Right cardiac atrium (tissue), 5 donors: ENCODE data around the gene C9orf78. TPM values are rescaled to one million over a fixed set of nuclear protein-coding genes. Genes with fewer than 3 reads are reported as not detected.

Experiments used
- ATAC-seq, 2 donors: fragments of 200-7000 bp; cut with Tn5 transposase; one replicate each; pipeline versions ENCODE4 v1.8.0 to v1.9.1; 2020; ENCODE audit warnings: moderate library complexity in 2 of 2, mild to moderate bottlenecking in 1 of 2
- DNase-seq, 3 donors: peaks; one replicate each; pipeline ENCODE4 v3.0.0-alpha.2; 2020
- H3K27ac ChIP-seq: one replicate; pipeline ENCODE4 v1.5.1; 2013; ENCODE audit warnings: mild to moderate bottlenecking, low read length, control low read depth, moderate library complexity
- H3K27me3 ChIP-seq: one replicate; pipeline ENCODE4 v1.6.1; 2013; ENCODE audit not compliant: control insufficient read depth, insufficient read depth
- H3K4me1 ChIP-seq: one replicate; pipeline ENCODE4 v1.6.1; 2013; ENCODE audit warnings: low read length; ENCODE audit not compliant: control insufficient read depth, insufficient read depth
- H3K4me3 ChIP-seq: one replicate; pipeline ENCODE4 v1.5.1; 2013; ENCODE audit warnings: low read length, control low read depth
- H3K9me3 ChIP-seq: one replicate; pipeline ENCODE4 v1.6.1; 2013; ENCODE audit warnings: low read length; ENCODE audit not compliant: control insufficient read depth
- WGBS: extraction: QIAGEN DNeasy Blood & Tissue Kit; methylation state at CpG from one replicate; pipeline ENCODE4 v1.1.7; 2013; 5-methylcytosine and 5-hydroxymethylcytosine counted together
- intact Hi-C, 4 donors: fragments of 100-400 bp; cut with DNase I; formaldehyde crosslinking; loops; one replicate each; pipeline versions ENCODE4 v1.11.0 to v1.14.0; 2022 to 2023
- polyA plus RNA-seq: library from polyadenylated mRNA; stranded (reverse); fragments of 200-250 nt; gene quantifications from one replicate; pipeline ENCODE4 v1.2.3, GENCODE V29; 2013
- total RNA-seq, 4 donors: library from RNA; stranded (reverse); fragmentation: NEBNext Ultra II Directional; extraction: Animal tissue kit (Norgen Biotek cat#: 25700); gene quantifications; one replicate each; pipeline ENCODE4 v1.2.1, GENCODE V29; 2021
- donor health status: healthy with polysubstance abuse.
- donor health status: DM: no; HTN: yes; CAD: no.
- donor health status: DM: no; HTN: no; CAD: no.
- donor health status: DM: no; HTN: yes; CAD: no; lungs with severe emphysema.
- donor health status: DM: yes; HTN: yes; CAD: no.

C9orf78 gene
- total and polyA plus RNA-seq, 5 donors: 31.9 to 55.9 (median 34.4) TPM

DNA sequence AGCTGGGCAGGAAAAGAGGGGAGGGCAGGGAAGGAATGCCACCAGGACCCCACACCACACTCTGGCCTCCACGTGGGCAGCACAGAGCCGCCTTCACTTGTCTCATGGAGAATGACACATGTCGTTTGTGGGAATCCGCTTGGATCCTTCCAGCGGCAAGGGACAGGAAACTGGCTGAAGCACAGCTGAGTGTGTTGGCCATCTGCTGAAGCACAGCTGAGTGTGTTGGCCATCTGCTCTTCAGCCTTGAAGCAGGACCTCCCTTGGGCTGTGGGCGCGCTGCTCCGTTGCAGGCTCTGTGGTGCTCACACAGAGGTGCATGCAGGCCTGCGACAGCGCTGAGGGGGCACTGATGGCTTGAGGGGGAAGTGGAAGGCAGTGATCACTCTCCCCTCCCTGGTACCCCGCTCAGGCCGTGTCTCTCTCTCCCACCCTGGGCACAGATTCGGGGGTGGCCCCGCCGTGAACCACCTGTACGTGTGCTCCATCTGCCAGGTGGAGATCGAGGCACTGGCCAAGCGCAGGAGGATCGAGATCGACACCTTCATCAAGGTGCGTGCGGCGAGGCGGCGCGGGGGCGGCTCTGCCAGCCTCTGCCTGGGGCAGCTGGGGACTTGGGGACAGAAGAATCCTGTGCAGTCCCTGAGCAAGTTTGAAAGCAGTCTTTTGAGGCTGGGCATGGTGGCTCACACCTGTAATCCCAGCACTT is 40.8 kb upstream of the C9orf78 start:
- Histone ChIP-seq H3K4me1 (no peaks in the 10 kb centered on the region), H3K27me3 (no peaks in the 10 kb centered on the region), H3K9me3 (no peaks in the 10 kb centered on the region), H3K4me3 (no peak overlapping the region), H3K27ac (no peak overlapping the region)
- 94% methylated on average over 27 of the region's 27 CpGs for WGBS
- DNase-seq (no peak), ATAC-seq (no peak)
- intact Hi-C loops: no loop called here

GRCh38 chr9:129875181-129875611 is 40.1 kb upstream of the C9orf78 start:
- DNase-seq: no peak
- no peaks in the 10 kb centered on the region for H3K9me3 ChIP-seq
- no peak for ATAC-seq
- no peaks in the 10 kb centered on the region for H3K4me1 ChIP-seq
- WGBS: 91% methylated on average over 23 of the region's 23 CpGs
- no peak overlapping the region for H3K27ac ChIP-seq
- H3K27me3 ChIP-seq: no peaks in the 10 kb centered on the region
- intact Hi-C loops: no loop called here
- H3K4me3 ChIP-seq: no peak overlapping the region

DNA sequence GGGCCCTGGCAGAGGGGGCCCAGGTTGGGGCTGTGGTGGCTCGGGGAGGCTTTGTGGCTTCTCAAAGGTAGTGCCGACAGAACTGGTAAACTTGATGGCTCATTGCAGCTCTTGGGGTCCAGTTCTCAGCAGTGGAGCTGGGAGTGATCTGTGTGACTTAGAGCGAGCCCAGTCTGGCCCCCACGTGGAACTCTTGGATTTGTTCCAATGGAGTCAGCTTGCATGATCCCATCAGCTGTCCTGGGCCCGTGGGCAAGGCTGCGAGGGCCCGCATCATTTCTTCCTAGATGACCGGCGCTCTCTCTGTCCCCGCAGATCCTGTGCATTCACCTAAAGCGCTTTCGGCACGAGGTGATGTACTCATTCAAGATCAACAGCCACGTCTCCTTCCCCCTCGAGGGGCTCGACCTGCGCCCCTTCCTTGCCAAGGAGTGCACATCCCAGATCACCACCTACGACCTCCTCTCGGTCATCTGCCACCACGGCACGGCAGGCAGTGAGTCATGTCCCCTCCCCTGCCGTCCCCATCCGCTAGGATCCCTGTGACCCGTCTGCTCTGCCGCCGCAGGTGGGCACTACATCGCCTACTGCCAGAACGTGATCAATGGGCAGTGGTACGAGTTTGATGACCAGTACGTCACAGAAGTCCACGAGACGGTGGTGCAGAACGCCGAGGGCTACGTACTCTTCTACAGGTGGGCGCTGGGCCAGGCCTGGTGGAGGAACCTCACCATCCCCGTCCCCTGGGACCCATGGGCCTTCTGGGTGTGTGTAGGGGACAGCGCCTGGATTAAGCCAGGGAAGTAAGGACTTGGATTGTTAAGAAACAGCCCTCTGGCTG is 39.4 kb upstream of the C9orf78 start:
- Histone ChIP-seq H3K27ac (no peak overlapping the region), H3K4me1 (no peaks in the 10 kb centered on the region), H3K4me3 (no peak overlapping the region), H3K27me3 (no peaks in the 10 kb centered on the region), H3K9me3 (no peaks in the 10 kb centered on the region)
- peak in 1 of 3 donors; percentile 44 for DNase-seq
- no peak for ATAC-seq
- WGBS: 91% methylated on average over 38 of the region's 38 CpGs
- intact Hi-C loops: no loop called here

DNA sequence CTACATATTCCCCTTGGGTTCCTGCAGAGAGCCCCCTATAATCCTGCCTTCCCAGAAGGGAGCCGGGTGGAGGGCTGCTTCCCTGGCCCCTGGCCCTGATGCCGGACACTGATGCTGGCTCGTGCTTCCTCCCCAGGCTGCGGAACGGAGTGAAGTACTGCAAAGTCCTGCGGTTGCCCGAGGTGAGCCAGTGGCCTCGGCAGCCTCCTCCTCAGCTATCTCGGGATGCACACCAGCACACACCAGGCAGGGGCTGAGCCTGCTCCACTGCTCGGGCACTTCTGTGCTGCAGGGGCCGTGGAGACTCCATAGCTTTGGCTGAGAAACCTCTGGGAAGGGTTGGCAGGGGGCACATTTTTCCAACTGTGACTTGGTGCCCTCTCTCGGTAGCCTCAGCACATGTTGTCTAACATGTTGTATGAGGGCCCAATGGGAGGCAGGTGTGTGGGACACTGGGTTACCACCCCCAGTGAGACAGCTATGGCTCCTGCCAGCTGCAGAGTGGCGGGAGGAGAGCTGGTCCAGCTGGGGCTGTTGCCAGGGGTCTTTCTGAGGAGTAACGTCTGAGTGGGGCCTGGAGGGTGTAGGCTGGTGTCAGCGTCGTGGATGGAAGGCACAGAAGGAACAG is 38.6 kb upstream of the C9orf78 start:
- WGBS: 84% methylated on average over 16 of the region's 16 CpGs
- no peaks in the 10 kb centered on the region for H3K4me1 ChIP-seq
- DNase-seq (peak in 1 of 3 donors; percentile 32), ATAC-seq (no peak)
- no peaks in the 10 kb centered on the region for H3K27me3 ChIP-seq
- H3K9me3 ChIP-seq: no peaks in the 10 kb centered on the region
- no peak overlapping the region for H3K4me3 ChIP-seq
- intact Hi-C loops: no loop called here
- no peak overlapping the region for H3K27ac ChIP-seq

- 94% methylated on average over 11 of the region's 11 CpGs for WGBS
- no peak for ATAC-seq
- intact Hi-C loops: no loop called here
- Histone ChIP-seq H3K4me3 (no peak overlapping the region), H3K9me3 (no peaks in the 10 kb centered on the region), H3K27ac (no peak overlapping the region), H3K4me1 (no peaks in the 10 kb centered on the region), H3K27me3 (no peaks in the 10 kb centered on the region)
- DNase-seq: no peak
Measured at GRCh38 chr9:129871046-129871445, 36.0 kb upstream of the C9orf78 start.

DNA sequence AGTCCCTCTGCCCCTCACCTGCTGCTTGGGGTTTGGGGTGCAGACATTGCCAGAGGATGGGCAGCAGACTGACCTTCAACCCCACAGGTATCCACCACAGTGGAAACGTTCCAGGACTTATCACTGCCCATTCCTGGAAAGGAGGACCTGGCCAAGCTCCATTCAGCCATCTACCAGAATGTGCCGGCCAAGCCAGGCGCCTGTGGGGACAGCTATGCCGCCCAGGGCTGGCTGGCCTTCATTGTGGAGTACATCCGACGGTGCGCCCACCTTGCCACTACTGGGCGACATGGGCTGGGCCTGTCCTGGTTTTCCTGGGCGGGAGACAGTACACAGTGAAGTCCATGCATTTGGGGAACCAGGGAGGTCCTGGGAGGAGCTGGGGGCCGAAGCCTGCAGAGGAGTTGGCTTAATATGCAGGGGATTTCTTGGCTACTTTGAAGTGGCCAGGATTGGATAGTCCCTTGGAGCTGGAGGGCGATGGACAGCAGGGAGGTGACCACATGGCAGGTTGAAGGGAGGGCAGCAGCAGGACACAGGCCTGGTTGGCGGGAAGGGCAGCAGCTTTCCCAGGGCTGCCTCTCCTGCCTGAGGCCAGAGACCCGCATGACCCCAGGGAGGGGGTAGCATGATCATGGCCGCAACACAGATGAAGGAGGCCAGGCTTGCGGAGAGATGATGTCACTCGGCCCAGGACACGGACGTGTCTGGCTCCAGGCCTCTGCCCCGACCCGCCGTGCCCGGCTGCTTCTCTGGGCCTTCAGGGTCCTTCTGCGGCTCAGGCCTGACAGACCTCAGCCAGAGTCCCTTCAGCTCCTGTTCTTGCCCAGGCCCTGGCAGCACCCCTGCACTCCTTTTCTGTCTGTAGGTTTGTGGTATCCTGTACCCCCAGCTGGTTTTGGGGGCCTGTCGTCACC is 34.8 kb upstream of the C9orf78 start:
- peak in 1 of 3 donors; percentile 69 for DNase-seq
- Histone ChIP-seq H3K27me3 (no peaks in the 10 kb centered on the region), H3K4me3 (no peak overlapping the region), H3K4me1 (no peaks in the 10 kb centered on the region), H3K9me3 (no peaks in the 10 kb centered on the region), H3K27ac (no peak overlapping the region)
- 81% methylated on average over 24 of the region's 24 CpGs for WGBS
- peak; percentile 25 to 36 for ATAC-seq
- intact Hi-C loops: no loop called here

DNA sequence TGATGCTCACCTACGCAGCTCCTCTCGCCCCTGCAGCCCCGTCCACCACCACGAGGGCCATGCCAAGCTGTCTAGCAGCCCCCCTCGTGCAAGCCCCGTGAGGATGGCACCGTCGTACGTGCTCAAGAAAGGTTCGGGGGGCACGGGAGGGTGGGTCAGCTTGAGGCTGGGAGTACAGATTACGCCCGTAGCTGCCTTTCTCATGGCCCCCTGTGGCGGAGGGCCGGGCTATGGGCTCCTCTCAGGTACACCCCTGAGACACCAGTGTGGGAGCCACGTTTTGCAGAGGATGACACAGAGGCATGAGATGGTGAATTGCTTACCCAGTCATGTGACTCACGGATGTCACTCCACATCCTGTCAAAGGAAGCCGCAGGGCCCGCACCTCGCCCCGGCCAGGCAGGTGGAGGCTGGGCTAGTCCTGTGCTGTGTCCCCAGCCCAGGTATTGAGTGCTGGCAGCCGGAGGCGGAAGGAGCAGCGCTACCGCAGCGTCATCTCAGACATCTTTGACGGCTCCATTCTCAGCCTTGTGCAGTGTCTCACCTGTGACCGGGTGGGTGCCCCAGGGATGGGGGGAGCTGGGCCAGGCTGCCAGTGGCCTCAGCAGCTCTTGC is 33.9 kb upstream of the C9orf78 start:
- Histone ChIP-seq H3K4me3 (no peak overlapping the region), H3K27ac (no peak overlapping the region), H3K4me1 (no peaks in the 10 kb centered on the region), H3K9me3 (no peaks in the 10 kb centered on the region), H3K27me3 (no peaks in the 10 kb centered on the region)
- WGBS: 86% methylated on average over 28 of the region's 28 CpGs
- peak in 1 of 3 donors; percentile 70 for DNase-seq
- intact Hi-C loops: no loop called here
- peak; percentile 21 to 32 for ATAC-seq

DNA sequence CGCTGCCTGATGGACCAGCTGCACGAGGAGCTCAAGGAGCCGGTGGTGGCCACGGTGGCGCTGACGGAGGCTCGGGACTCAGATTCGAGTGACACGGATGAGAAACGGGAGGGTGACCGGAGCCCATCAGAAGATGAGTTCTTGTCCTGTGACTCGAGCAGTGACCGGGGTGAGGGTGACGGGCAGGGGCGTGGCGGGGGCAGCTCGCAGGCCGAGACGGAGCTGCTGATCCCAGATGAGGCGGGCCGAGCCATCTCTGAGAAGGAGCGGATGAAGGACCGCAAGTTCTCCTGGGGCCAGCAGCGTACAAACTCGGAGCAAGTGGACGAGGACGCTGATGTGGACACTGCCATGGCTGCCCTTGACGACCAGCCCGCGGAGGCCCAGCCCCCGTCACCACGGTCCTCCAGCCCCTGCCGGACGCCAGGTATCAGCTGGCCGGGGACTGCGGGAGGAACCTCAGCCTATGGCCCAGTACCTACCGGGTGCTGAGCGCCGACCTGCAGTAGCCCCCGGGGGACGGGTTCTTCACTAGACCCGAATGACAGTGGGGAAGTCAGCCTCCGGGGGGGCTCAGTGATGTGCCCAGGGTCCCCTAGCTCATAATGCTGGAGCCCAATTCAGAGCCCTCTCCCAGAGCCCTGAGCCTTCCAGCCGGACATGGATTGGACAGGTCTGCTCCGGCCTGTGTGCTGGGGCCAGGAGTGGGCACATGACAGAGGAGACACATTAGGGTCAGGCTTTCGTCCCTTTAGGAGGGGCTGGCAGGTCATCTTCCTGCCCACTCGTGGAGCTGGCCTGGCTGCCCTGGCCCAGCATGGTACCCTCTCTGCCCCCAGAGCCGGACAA is 33.2 kb upstream of the C9orf78 start:
- intact Hi-C loops: no loop called here
- no peak overlapping the region for H3K4me3 ChIP-seq
- H3K27me3 ChIP-seq: no peaks in the 10 kb centered on the region
- H3K27ac ChIP-seq: no peak overlapping the region
- DNase-seq: no peak
- 88% methylated on average over 48 of the region's 48 CpGs for WGBS
- no peaks in the 10 kb centered on the region for H3K9me3 ChIP-seq
- no peaks in the 10 kb centered on the region for H3K4me1 ChIP-seq
- peak; percentile 11 to 20 for ATAC-seq

GRCh38 chr9:129867136-129868022 is 32.3 kb upstream of the C9orf78 start:
- intact Hi-C loops: no loop called here
- no peaks in the 10 kb centered on the region for H3K9me3 ChIP-seq
- DNase-seq: no peak
- no peaks in the 10 kb centered on the region for H3K27me3 ChIP-seq
- H3K4me1 ChIP-seq: no peaks in the 10 kb centered on the region
- H3K4me3 ChIP-seq: no peak overlapping the region
- no peak for ATAC-seq
- 78% methylated on average over 17 of the region's 17 CpGs for WGBS
- no peak overlapping the region for H3K27ac ChIP-seq
